ENCODE measurements around the gene USP21. TPM values are rescaled to one million over a fixed set of nuclear protein-coding genes. Genes with fewer than 3 reads are reported as not detected.

Gene USP21
- polyA plus RNA-seq, 2 of the 4 experiments (the other 2 are of a cell fraction) = 22.6 to 23.6 TPM

DNA sequence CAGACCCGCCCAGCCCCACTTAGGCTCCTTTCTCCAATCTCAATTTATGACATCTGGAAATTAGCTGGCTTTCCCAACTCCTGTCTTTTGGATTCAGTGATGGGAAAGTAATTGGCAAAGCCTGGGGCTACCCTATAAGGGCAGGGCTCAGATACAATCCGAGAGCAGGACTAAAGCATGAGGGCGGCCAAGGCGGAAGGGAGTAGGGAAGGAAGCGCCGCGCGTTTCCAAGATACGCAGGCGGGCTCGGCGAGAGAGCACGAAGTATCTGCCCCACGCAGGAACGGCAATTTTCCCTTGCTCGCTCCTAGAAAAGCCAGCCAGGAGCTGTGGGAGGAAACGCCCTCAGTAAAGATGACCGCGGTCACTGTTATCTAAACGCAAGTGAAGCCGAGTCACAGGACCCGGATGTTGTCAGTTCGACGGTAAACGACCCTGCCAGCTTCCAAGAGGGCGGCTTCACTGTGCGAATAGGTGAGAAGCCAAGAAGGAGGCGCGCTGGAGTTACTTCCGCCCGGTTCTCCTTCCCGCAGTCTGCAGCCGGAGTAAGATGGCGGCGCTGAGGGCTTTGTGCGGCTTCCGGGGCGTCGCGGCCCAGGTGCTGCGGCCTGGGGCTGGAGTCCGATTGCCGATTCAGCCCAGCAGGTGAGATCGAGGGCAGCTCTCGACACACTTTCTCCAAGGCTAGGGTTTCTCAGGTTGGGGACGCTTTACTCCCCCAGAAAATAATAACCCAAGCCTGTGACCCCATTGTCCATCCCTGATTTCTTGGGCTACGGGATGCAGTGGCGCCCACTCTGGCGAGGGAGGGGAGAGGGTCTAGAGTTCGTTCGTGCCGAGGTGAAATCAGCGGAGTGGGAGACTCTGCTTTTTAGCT is 42.8 kb downstream of the USP21 start, which contains the start of gene NDUFS2 (continued):
- TF ChIP-seq, protein P1, sequence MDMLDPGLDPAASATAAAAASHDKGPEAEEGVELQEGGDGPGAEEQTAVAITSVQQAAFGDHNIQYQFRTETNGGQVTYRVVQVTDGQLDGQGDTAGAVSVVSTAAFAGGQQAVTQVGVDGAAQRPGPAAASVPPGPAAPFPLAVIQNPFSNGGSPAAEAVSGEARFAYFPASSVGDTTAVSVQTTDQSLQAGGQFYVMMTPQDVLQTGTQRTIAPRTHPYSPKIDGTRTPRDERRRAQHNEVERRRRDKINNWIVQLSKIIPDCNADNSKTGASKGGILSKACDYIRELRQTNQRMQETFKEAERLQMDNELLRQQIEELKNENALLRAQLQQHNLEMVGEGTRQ (IDR thresholded peaks at IDR 0.05) = no peak
- TF ChIP-seq EHF (CRISPR knock-in tag; IDR thresholded peaks at IDR 0.05) = no peak
- TF ChIP-seq GATA3 (IDR thresholded peaks at IDR 0.05; ENCODE audit: borderline replicate concordance) = no peak
- TF ChIP-seq RARB (CRISPR knock-in tag; IDR thresholded peaks at IDR 0.05) = no peak
- no peak for TF ChIP-seq ATOH8 (CRISPR knock-in tag; IDR thresholded peaks at IDR 0.05; ENCODE audit: low read depth)
- no peak for TF ChIP-seq HOXB13 (CRISPR knock-in tag; IDR thresholded peaks at IDR 0.05; ENCODE audit: low read depth)
- TF ChIP-seq HDAC2 (IDR thresholded peaks at IDR 0.05) = no peak
- TF ChIP-seq RCOR1 (IDR thresholded peaks at IDR 0.05; ENCODE audit: low read depth, low read length) = no peak
- no peak for TF ChIP-seq RFX5 (IDR thresholded peaks at IDR 0.05)
- no peak for TF ChIP-seq FOXS1 (CRISPR knock-in tag; IDR thresholded peaks at IDR 0.05)
- TF ChIP-seq EHMT2 (IDR thresholded peaks at IDR 0.05; ENCODE audit: low read depth) = no peak; the same call in 1 of the 2 replicates
- 0 out of 2 replicates have a peak, but pooled peaks have one; percentile 20 for TF ChIP-seq PBX3 (IDR thresholded peaks at IDR 0.05)
- TF ChIP-seq, protein P2, sequence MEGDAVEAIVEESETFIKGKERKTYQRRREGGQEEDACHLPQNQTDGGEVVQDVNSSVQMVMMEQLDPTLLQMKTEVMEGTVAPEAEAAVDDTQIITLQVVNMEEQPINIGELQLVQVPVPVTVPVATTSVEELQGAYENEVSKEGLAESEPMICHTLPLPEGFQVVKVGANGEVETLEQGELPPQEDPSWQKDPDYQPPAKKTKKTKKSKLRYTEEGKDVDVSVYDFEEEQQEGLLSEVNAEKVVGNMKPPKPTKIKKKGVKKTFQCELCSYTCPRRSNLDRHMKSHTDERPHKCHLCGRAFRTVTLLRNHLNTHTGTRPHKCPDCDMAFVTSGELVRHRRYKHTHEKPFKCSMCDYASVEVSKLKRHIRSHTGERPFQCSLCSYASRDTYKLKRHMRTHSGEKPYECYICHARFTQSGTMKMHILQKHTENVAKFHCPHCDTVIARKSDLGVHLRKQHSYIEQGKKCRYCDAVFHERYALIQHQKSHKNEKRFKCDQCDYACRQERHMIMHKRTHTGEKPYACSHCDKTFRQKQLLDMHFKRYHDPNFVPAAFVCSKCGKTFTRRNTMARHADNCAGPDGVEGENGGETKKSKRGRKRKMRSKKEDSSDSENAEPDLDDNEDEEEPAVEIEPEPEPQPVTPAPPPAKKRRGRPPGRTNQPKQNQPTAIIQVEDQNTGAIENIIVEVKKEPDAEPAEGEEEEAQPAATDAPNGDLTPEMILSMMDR (IDR thresholded peaks at IDR 0.05) = peak; percentile 34
- no peak for TF ChIP-seq HES2 (IDR thresholded peaks at IDR 0.05)
- no peak for TF ChIP-seq ZC3H11A (IDR thresholded peaks at IDR 0.05)
- no peak for TF ChIP-seq ZNF302 (CRISPR knock-in tag; IDR thresholded peaks at IDR 0.05)
- TF ChIP-seq, protein P3, sequence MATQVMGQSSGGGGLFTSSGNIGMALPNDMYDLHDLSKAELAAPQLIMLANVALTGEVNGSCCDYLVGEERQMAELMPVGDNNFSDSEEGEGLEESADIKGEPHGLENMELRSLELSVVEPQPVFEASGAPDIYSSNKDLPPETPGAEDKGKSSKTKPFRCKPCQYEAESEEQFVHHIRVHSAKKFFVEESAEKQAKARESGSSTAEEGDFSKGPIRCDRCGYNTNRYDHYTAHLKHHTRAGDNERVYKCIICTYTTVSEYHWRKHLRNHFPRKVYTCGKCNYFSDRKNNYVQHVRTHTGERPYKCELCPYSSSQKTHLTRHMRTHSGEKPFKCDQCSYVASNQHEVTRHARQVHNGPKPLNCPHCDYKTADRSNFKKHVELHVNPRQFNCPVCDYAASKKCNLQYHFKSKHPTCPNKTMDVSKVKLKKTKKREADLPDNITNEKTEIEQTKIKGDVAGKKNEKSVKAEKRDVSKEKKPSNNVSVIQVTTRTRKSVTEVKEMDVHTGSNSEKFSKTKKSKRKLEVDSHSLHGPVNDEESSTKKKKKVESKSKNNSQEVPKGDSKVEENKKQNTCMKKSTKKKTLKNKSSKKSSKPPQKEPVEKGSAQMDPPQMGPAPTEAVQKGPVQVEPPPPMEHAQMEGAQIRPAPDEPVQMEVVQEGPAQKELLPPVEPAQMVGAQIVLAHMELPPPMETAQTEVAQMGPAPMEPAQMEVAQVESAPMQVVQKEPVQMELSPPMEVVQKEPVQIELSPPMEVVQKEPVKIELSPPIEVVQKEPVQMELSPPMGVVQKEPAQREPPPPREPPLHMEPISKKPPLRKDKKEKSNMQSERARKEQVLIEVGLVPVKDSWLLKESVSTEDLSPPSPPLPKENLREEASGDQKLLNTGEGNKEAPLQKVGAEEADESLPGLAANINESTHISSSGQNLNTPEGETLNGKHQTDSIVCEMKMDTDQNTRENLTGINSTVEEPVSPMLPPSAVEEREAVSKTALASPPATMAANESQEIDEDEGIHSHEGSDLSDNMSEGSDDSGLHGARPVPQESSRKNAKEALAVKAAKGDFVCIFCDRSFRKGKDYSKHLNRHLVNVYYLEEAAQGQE (IDR thresholded peaks at IDR 0.05) = no peak
- TF ChIP-seq MAZ (IDR thresholded peaks at IDR 0.05; ENCODE audit: borderline replicate concordance, low read depth, low read length) = no peak
